NCI-H446 treated with DMSO at 0.1 percent for 48 hours (cell line): ENCODE results near the gene SNRPD3.
"Not testable (repeated sequence)": the region's sequence is repeated elsewhere in the genome, so short reads cannot be mapped to it uniquely, and the experiment has no call there.

Experiments
- DNase-seq: peaks from one replicate; lab custom pipeline; 2025; lab: John Stamatoyannopoulos, UW

SNRPD3 gene

DNA sequence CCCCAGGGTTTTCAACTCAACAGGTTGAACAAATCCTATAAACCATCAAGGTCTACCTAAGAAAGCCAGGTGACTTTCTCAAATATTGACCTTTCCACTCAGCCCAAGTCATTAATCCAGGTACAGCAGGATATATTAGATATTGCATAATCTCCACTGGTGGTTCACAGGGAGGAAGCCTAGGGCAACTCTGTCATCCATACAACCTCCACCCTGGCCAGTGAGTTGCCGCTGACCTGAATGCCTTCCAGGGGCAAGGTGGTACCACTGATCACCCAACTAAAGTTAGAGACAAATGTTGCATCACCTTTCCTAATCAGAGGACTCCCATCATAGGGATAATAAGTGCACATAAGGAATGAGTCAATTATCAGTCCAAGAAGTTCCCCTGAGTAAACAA lies 23.7 kb upstream of the SNRPD3 start:
- DNase-seq: no peak

GRCh38 chr22:24535348-24535747 lies 20.5 kb upstream of the SNRPD3 start:
- no peak for DNase-seq

- no peak for DNase-seq
These were observed 19.7 kb upstream of the SNRPD3 start for GRCh38 chr22:24536089-24536488.

DNA sequence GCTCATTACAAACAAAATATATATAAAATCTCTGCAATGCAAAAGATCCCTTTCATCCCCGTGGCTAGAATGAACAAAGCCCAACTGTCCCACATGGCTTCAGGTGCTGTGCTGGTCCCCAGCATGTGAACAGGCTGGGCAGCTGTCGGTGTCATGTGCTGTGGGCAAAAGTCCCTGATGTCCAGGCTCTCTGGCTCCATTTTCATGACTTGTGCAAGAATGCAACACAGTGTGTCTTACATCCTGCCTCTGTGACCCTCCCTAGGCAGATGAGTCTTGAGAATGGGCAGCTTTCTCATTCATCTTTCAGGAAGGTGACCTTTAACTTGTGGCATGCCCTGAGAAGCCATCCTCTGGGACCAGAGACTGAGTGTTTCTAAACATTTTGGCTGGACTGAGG lies 15.3 kb upstream of the SNRPD3 start:
- DNase-seq: no peak

- DNase-seq: no peak
These were observed 13.9 kb upstream of the SNRPD3 start for GRCh38 chr22:24541681-24542515.

DNA sequence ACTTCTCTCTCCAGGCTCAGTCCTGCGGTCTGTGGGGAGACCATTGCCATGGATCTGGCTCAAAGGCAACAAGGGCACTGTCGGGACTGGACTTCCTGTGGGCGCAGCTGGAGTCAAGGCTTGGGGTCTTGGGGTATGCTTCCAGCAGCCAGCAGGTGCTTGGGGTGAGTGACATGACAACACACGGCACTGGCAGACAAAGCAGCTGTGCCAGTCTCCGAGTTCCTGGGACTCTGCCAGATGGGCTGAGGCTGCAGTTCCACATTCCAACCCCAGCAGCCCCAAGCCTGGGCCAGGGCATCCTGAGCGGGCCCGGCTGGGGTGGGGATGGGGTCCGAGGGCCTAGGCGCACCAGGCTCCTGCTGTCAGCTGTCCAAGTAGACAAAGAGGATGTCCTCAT lies 13.2 kb upstream of the SNRPD3 start:
- no peak for DNase-seq

DNA sequence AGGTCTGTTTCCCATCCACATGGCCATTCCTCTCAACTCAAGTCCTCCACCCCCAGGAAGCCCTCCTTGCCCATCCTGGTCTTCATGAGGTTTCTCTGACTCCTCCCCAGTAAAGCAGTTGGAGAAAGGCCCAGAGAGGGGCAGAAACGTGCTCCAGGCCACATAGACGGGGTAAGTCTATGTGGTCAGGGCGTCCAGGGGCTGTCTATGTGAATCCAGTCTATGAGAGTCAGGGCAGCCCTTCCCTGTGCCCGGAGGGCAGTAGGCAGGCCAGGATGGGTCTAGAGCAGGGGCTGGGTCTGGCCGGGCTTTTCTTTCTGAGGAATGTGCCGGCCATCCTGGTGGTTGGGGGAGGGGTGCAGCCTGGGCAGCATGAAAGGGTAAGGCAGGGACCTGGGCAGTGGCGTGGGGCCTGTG lies 12.6 kb upstream of the SNRPD3 start:
- DNase-seq: no peak

DNA sequence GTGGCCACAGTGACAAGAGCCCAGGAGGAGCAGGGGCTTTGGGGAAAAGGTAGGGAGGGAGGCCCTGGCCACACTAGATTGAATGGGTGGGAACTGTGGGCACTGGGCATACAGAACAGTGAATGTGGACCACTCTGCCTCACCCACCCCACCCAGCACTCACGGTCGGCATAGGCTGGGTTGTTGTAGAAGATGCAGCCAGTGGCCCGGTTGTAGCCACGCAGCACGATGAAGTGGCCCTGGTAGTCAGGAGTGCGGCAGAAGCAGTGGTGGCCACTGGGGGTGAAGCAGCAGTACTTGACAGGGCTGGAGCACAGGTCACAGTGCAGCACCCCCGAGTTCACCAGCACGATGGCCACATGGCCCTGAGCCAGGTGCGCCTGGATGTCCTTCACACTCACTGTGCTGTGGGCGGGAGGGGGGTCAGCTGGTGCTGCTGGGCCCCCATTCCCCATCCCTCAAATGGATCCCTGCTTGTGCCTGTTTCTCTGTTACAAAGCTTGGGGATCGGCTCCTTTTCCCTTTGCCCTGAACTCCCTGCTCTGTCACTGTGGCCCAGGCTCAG lies 12.0 kb upstream of the SNRPD3 start:
- no peak for DNase-seq

GRCh38 chr22:24548812-24549211 lies 7.0 kb upstream of the SNRPD3 start:
- no peak for DNase-seq

DNA sequence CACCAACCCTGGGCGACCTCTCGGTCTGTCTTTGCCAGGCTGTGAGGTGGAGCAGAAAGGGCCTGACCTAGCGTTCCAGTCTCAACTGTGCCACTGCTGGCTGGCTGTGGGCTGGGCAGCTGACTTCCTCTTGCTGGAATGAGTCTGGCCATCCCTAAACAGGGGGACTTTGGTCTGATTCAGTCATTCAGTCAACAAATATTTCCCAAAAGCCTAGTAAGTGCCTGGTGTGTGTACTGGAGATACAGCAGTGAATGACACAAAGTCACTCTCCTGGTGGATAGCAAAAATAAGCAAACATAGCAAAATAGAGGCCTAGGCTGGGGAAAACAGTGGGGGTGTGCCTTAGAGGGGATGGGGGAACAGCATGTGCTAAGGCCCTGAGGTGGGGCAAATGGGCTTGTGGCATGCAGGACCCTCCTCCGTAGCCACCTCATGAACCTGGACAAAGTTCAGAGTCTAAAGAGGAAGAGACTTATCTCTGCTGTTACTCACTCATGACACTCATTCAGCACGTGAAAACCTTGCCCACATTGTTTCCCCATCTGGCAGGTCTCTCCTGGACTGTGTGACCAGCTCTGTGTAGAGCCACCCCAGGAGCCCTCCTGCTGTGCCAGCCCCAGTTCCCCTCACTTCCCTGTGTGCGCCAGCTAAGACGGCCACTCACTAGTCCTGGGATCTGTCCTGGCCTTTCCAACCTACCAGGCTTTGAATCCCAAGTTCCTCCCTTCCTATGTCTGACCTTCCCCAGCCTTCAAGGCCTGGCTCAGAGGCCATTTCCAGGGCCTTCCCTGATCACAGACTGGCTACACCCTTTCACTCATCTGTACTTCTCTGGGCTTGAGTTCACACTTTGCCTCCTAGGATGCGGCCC lies 5.5 kb upstream of the SNRPD3 start:
- DNase-seq: no peak

GRCh38 chr22:24550902-24551435 lies 4.8 kb upstream of the SNRPD3 start:
- DNase-seq: no peak

- DNase-seq: not testable (repeated sequence)
These were observed 3.1 kb upstream of the SNRPD3 start for GRCh38 chr22:24552503-24553286.

- no peak for DNase-seq
These were observed 2.0 kb upstream of the SNRPD3 start for GRCh38 chr22:24553597-24554312.

- no peak for DNase-seq
These were observed 1.3 kb upstream of the SNRPD3 start, which contains the start of gene GUCD1 for GRCh38 chr22:24554313-24555164. Gene GUCD1 (minus strand): TSS chr22:24555138. CDS start chr22:24554991, 147 bp downstream.

DNA sequence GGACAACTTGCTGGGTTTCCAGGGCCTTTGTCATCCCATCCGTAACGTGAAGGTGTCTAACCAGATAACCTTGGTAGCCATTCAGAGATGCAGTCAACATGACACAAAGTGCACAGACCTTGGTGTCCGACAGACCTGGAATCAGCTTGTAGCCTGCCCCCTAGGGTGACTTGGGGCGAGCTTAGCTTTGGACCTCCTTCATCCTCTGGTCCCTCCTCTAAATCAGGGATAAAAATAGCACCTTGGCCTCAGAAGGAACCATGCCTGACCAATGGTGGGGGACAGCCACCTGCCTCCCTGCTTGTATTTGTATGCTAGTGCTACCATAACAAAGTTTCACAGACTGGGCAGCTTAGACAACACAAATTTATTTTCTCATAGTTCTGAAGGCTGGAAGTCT lies 3.7 kb downstream of the SNRPD3 start:
- DNase-seq: no peak

- DNase-seq: no peak
These were observed 7.4 kb downstream of the SNRPD3 start for GRCh38 chr22:24563246-24563645.

DNA sequence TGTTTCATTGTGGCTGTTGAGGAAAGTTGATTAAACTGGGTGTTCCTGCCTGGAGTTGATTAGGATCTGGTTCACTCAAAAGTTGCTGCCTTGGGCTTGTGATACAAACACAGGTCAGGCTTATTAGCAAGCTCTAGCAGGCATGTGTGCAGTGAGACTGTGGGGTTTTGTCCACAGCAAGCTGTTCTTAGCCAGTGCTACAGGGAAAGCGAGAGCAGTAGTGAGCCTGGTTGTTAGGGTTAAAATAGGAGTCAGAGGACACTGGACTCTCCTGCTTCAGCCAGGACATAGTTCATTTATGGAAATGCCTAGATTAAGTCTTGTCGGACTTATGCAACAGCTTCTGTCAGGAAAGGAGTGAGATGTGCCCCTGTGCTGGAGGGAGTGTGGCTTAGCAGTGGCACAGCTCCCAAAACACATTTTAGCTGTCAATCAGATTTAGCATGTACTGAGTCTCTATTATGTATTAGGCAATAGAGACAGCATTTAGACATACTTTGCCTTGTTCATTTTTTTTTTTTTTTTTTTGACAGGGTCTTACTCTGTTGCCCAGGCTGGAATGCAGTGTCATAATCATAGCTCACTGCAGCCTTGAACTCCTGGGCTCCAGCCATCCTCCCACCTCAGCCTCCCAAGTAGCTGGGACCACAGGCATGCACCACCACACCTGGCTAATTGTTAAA lies 8.7 kb downstream of the SNRPD3 start:
- DNase-seq: no peak

- DNase-seq: no peak
These were observed 9.3 kb downstream of the SNRPD3 start for GRCh38 chr22:24565077-24565476.

DNA sequence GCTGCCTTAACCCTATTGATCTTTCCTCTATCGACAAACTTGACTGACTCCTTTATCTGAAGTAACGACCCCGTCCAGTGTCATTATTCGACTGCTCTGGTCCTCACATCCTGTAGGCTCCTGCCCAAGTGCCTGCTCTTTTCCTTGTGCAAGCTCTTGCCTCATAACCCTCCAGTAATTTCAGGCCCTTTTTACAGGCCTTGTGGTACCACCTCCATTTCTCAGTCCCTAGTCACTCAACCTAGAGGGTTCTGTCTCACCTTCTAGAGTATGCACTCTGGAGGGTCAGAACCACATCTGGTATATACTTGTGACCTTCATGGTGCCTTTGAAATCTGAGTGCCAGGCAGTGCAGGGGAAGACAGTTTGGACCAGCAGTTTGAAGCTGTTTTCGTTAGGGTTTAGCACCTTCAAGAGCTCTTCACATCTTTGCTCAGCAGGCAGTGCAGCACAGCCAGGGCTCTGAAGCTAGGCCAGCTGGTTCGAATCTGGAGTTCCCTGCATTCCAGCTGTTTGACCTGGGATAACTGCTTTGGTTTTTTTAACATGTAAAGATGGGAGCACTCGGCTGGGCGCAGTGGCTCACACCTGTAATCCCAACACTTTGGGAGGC lies 11.2 kb downstream of the SNRPD3 start:
- DNase-seq: no peak
